Measurements from ENCODE around the gene WDR27.

GRCh38 chr6:169501777-169502313 lies 200.0 kb downstream of the WDR27 start:
- TF ChIP-seq CTCF (conservative IDR thresholded peaks at IDR 0.05; ENCODE audit: low read length) (no peak), EZH2phosphoT487 (IDR thresholded peaks at IDR 0.05; ENCODE audit: borderline replicate concordance, low read depth, low read length) (no peak)
